DMS 273 treated with DMSO at 0.1 percent for 48 hours (cell line): ENCODE results near the gene TNIK.
"Not testable (repeated sequence)": the region's sequence is repeated elsewhere in the genome, so short reads cannot be mapped to it uniquely, and the experiment has no call there.

ENCODE experiments used
- DNase-seq: peaks from one replicate; lab custom pipeline; 2025; lab: John Stamatoyannopoulos, UW

TNIK gene

GRCh38 chr3:171254315-171254714 is 205.9 kb downstream of the TNIK start:
- DNase-seq = no peak

- DNase-seq = no peak
Observed at GRCh38 chr3:171251835-171252234, 208.4 kb downstream of the TNIK start.

- no peak for DNase-seq
Observed at GRCh38 chr3:171250444-171250843, 209.8 kb downstream of the TNIK start.

DNA sequence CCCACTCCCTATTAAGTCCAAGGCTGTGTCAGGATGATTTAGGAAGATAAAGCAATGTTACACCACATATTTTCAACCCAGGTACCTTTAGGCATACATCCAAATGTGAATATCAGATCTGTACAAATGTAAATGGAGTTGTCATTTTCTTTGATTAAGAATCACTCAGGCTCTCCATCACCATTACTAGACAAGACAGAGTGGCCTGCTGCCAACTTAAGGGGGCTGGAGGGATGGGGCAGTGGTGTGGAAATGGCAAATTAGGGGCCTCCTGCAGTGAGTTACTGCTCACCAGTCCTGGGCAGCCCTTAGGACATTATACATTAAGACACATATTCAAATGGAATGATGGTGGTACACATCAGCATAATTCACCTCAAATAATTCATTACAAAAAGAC is 211.0 kb downstream of the TNIK start:
- no peak for DNase-seq

- DNase-seq = no peak
Observed at GRCh38 chr3:171248426-171249111, 211.6 kb downstream of the TNIK start.

DNA sequence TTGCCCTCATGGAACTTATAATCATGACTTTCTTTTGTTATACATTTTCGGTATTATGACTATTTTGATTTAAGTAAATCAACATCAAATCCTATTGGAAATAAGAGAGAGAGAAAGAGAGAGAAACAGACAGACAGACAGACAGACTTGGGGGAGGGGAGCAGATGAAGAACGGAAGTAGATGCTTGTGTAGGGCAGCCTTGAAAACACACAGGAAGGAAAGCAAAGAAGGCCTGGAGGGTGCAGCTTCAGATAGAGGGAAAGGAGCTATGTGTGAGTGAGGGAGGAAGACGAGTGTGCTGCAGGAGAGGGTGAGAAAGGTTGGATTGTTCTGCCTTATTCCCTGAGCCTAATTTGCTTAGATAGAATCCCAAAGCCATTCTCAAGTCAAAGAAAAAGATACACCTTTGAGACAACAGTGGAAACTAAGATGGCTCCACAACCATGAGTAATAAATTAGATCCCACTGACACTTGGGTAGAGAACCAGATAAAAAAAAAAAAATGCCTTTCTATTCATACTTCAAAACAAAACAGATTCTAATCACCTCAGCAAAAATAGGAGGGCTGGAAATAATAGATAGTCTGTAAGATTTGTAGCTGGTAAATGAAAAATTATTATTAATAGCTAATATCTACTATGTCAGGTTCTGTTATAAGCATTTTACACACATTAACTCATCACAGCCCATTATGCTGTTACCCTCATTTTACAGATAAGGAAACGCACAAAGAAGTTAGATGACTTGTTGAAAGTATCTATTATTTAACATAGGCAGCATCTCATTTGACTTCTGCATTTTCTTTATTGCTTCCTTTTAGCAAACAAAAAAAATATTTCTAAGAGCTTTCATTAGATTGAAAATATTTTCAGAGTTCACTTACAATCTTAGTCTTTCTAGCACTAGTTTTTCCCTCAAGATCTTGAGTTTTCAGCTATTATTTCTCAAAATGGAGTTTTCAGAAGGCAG is 214.1 kb downstream of the TNIK start:
- no peak for DNase-seq

DNA sequence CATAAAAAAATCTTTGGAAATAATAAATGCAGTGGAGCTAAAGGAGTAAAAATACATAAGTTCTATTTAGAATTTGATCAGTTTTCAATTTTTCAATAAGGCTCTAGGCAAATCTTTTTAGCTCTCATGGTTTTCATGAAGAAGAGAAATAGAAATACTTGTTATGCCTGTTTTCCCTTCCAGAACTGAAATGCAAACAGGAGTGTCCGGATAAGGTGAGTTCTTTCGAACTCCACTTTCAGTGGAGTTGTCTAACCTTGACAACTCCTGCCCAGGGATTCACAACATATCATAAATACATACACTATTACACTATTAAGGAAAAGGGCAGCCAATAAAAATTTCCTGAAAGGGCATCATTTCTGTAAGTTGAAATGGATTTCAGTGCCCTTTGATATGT is 217.3 kb downstream of the TNIK start:
- no peak for DNase-seq

- DNase-seq = no peak
Observed at GRCh38 chr3:171242170-171242569, 218.0 kb downstream of the TNIK start.

- not testable (repeated sequence) for DNase-seq
Observed at GRCh38 chr3:171241655-171242054, 218.6 kb downstream of the TNIK start.

DNA sequence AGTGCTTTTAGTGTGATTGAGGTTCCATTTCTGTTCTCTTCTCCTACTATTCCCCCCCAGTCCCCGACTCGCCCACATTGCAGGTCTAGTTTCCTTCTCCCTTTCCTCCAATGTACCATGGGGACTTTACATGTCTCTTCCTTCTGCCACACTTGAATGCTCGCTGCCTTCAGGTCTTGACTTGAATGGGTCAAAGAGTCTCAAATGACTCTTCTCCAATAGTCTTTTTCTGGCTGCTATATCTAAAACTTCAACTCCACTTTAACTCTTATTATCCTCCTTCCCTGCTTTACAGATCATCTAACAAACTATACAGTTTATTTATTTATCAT is 219.7 kb downstream of the TNIK start:
- no peak for DNase-seq

GRCh38 chr3:171239757-171240503 is 220.3 kb downstream of the TNIK start:
- no peak for DNase-seq

GRCh38 chr3:171237009-171237385 is 223.2 kb downstream of the TNIK start:
- no peak for DNase-seq

DNA sequence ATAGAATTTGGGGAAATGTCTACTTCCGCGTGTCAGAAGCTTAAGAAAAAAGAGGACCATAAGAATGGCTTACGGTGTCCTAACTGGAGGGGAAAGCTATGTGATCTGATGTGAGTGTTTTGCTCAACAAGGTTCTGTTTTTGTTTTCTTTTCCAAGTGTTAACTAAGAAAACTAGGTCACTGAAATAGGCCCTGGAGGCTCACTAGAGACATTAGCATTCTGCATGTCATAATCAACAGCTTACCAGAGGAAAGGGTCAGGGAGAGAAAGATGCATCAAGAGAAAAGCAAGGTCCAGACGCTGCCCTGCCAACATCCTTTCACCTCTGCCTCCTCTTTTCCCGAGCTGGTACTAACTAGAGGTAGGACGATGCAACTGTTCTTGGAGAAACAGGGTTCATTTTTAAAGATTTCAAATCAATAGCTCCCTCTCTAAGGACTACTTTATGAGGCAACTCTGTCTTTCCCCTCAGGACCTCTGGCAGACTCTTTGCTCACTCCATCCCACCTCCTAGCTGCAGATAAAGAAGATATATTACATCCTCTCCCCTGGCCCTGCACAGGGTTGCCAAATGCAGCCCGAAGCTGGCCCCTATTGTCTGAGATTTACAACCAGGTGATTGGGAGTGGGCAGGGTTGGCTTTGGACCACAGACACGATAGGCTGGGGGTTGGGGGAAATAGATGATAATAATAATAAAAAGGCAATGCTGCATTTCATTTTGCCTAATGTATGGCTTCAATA is 223.8 kb downstream of the TNIK start:
- DNase-seq = no peak

GRCh38 chr3:171234298-171235010 is 225.8 kb downstream of the TNIK start:
- DNase-seq = no peak

GRCh38 chr3:171231361-171231760 is 228.8 kb downstream of the TNIK start:
- DNase-seq = no peak

DNA sequence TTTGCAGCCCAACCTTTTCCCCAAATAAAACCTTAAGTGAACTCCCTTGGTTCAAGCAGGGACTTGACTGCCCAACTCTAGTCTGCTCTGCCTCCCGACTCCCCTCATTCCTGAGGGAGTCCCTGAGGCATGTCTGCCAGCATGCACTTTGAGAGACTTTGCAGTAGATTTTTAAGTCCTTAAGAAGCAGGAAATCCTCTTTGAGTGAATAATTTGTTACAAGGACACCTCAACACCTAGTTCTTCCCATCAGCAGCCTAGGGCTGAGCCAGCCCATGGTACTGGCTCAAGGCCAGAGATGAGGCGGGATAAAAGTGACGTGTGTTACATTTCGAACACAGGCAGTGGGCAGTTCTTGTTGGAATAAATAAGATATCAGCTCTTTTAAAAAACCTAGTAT is 229.3 kb downstream of the TNIK start:
- DNase-seq = no peak

GRCh38 chr3:171229173-171229572 is 231.0 kb downstream of the TNIK start:
- no peak for DNase-seq

GRCh38 chr3:171228240-171228639 is 232.0 kb downstream of the TNIK start:
- no peak for DNase-seq

DNA sequence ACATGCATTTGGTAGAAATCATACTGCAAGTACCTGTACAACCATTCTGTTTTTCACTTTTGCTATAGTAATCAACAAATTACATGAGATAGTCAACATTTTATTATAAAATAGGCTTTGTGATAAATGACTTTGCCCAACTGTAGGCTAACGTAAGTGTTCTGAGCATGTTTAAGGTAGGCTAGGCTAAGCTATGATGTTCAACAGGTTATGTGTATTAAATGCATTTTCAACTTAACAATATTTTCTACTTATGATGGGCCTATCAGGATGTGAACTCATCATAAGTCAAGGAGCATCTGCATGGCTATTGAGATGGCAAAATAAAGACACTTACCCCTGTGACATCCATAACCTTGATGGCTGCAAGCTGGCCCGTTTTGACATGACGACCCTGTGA is 232.4 kb downstream of the TNIK start:
- no peak for DNase-seq

DNA sequence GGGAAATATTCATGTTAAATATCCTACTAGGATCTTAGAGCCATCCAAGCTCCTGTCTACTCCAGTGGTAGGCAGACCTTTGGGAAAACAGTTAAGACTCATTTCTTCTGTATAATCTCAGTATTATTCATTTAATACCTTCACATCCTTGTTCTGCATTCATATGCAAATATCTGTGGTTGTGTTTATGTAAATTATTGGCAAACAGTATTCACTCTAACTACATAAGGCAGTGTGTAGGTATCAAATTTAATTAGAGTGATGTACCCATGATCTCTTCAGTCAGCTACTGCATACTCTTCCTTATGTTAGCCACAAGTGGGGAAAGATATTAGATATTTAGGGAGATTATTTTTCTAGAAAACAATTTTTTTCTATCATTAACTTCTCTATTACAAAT is 232.8 kb downstream of the TNIK start:
- no peak for DNase-seq

DNA sequence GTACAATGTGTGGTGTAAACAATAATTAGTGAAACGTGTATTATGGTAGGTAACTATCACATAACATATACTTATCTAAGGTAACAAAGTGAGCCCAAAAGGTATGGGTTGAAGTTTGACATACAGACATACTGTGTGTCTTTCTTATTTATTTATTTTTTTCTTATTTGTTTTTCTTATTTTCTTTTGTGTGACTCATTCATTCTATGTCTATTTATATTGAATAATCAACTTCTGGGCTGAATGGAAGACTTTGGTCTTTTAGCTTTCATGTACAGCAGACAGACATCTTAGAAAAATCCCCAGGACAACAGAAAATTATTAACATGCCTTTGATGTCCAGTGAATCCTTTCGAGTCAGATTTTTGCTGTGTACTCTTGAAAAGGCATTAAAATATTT is 233.4 kb downstream of the TNIK start:
- no peak for DNase-seq
